Measurements from ENCODE around the gene BSN.

GRCh38 chr3:49554633-49555265, 472 bp downstream of the BSN start:
- TF ChIP-seq CTCF (IDR thresholded peaks at IDR 0.05) (no peak), POLR2AphosphoS5 (IDR thresholded peaks at IDR 0.05) (no peak), POLR2A (IDR thresholded peaks at IDR 0.05) (no peak), EP300 (IDR thresholded peaks at IDR 0.05) (no peak)

Data from gastroesophageal sphincter (tissue), 3 donors.